Esophagus squamous epithelium (tissue), 5 donors: ENCODE measurements around the gene IL31RA. TPM values are rescaled to one million over a fixed set of nuclear protein-coding genes. Genes with fewer than 3 reads are reported as not detected.

ENCODE experiments used
- DNase-seq: peaks from one replicate; lab custom pipeline; 2025; lab: John Stamatoyannopoulos, UW
- H3K27ac ChIP-seq, 4 donors: fragments of 200-600 bp; sonication (generic); one replicate each; pipeline ENCODE4 v1.5.1; 2016 to 2019; ENCODE audit warnings: mild to moderate bottlenecking in 1 of 4
- H3K27me3 ChIP-seq, 4 donors: fragments of 200-600 bp; sonication (generic); 1 replicate in 3 of 4; 2 replicates in 1 of 4; pipeline versions ENCODE4 v1.5.1 to v1.6.0; 2017 to 2021; ENCODE audit warnings: antibody characterized with exemption in 1 of 4
- H3K36me3 ChIP-seq, 3 donors: fragments of 200-600 bp; sonication (generic); one replicate each; pipeline ENCODE4 v1.5.1; 2016 to 2019
- H3K4me1 ChIP-seq, 3 donors: fragments of 200-600 bp; sonication (generic); one replicate each; pipeline ENCODE4 v1.5.1; 2017 to 2019
- H3K4me3 ChIP-seq, 4 donors: fragments of 200-600 bp; sonication (generic); 1 replicate in 3 of 4; 2 replicates in 1 of 4; pipeline ENCODE4 v1.5.1; 2016 to 2019; ENCODE audit warnings: mild to moderate bottlenecking in 2 of 4, moderate library complexity in 1 of 4
- H3K9me3 ChIP-seq, 3 donors: fragments of 200-600 bp; sonication (generic); one replicate each; pipeline ENCODE4 v1.5.1; 2016 to 2019
- CTCF ChIP-seq, 6 experiments: fragments of 450-650 bp in 4 of 6; fragments of 200-600 bp in 2 of 6; sonication (generic) in 2 of 6; IDR thresholded peaks; one replicate each; pipeline ENCODE4 v1.5.1; 2016 to 2019; ENCODE audit warnings: antibody characterized with exemption in 6 of 6, mild to moderate bottlenecking in 4 of 6, moderate library complexity in 4 of 6
- POLR2A ChIP-seq, 4 donors: fragments of 450-650 bp; IDR thresholded peaks; one replicate each; pipeline ENCODE4 v1.6.1; 2017; ENCODE audit warnings: antibody characterized with exemption in 4 of 4, mild to moderate bottlenecking in 4 of 4, moderate library complexity in 3 of 4
- WGBS, 2 donors: methylation state at CpG; one replicate each; pipeline ENCODE4 v1.1.5; 2018; 5-methylcytosine and 5-hydroxymethylcytosine counted together
- intact Hi-C: fragments of 100-400 bp; cut with DNase I; formaldehyde crosslinking; loops from one replicate; pipeline ENCODE4 v1.15.0; 2022
- total RNA-seq, 4 donors: library from RNA; depleted of rRNA; stranded (reverse); fragments of >200 nt; gene quantifications; one replicate each; pipeline ENCODE4 v1.1.0, GENCODE V29; 2016
- donor health status: DM: yes; HTN: yes; CAD: no.

IL31RA gene
- total RNA-seq, 4 donors from 2014 or later = not detected

- Histone ChIP-seq H3K27ac (no peak overlapping the region), H3K27me3 (no peaks in the 10 kb centered on the region), H3K4me1 (peaks cover 0 to 16% (median 8%) of the 10 kb centered on the region in 3 donors), H3K9me3 (no peaks in the 10 kb centered on the region), H3K4me3 (no peak overlapping the region), H3K36me3 (no peaks in the 10 kb centered on the region)
- TF ChIP-seq CTCF (IDR thresholded peaks at IDR 0.05) (no peak), POLR2A (IDR thresholded peaks at IDR 0.05) (no peak)
- no peak for DNase-seq
- intact Hi-C loops = no loop called here
- WGBS, 2 donors = 55 to 76% methylated on average over 8 of the region's 19 CpGs
These were observed 52.1 kb downstream of the IL31RA start for GRCh38 chr5:55903121-55903701.

GRCh38 chr5:55904152-55904551 is 53.0 kb downstream of the IL31RA start:
- Histone ChIP-seq H3K27ac (no peak overlapping the region), H3K4me1 (peaks cover 0 to 16% (median 8%) of the 10 kb centered on the region in 3 donors), H3K27me3 (no peaks in the 10 kb centered on the region), H3K36me3 (no peaks in the 10 kb centered on the region), H3K4me3 (no peak overlapping the region), H3K9me3 (no peaks in the 10 kb centered on the region)
- TF ChIP-seq POLR2A (IDR thresholded peaks at IDR 0.05) = no peak
- TF ChIP-seq CTCF (IDR thresholded peaks at IDR 0.05) = no peak
- DNase-seq = no peak
- WGBS, 2 donors = 81 to 86% methylated on average over 3 of the region's 3 CpGs
- intact Hi-C loops = no loop called here

- H3K4me3 ChIP-seq = no peak overlapping the region
- H3K27ac ChIP-seq = no peak overlapping the region
- peaks cover 0 to 16% (median 8%) of the 10 kb centered on the region in 3 donors for H3K4me1 ChIP-seq
- WGBS, 2 donors = 86% methylated on average over 4 of the region's 4 CpGs
- H3K27me3 ChIP-seq = no peaks in the 10 kb centered on the region
- no peaks in the 10 kb centered on the region for H3K36me3 ChIP-seq
- no peak for TF ChIP-seq CTCF (IDR thresholded peaks at IDR 0.05)
- no peak for TF ChIP-seq POLR2A (IDR thresholded peaks at IDR 0.05)
- H3K9me3 ChIP-seq = no peaks in the 10 kb centered on the region
- intact Hi-C loops = no loop called here
- DNase-seq = no peak
These were observed 54.1 kb downstream of the IL31RA start for GRCh38 chr5:55905251-55905650.

- intact Hi-C loops = no loop called here
- Histone ChIP-seq H3K36me3 (no peaks in the 10 kb centered on the region), H3K27me3 (no peaks in the 10 kb centered on the region), H3K9me3 (no peaks in the 10 kb centered on the region), H3K27ac (no peak overlapping the region), H3K4me3 (no peak overlapping the region), H3K4me1 (peaks cover 0 to 13% (median 7%) of the 10 kb centered on the region in 3 donors)
- DNase-seq = no peak
- TF ChIP-seq POLR2A (IDR thresholded peaks at IDR 0.05) (no peak), CTCF (IDR thresholded peaks at IDR 0.05) (no peak)
- 83 to 89% methylated on average over 1 to 7 of the region's 7 CpGs for WGBS, 2 donors
These were observed 56.8 kb downstream of the IL31RA start for GRCh38 chr5:55907927-55908326.

GRCh38 chr5:55908804-55909203 is 57.6 kb downstream of the IL31RA start:
- no peak for TF ChIP-seq CTCF (IDR thresholded peaks at IDR 0.05)
- no peak for TF ChIP-seq POLR2A (IDR thresholded peaks at IDR 0.05)
- intact Hi-C loops = no loop called here
- Histone ChIP-seq H3K4me1 (peaks cover 0 to 5% (median 0%) of the 10 kb centered on the region in 3 donors), H3K27me3 (no peaks in the 10 kb centered on the region), H3K4me3 (no peak overlapping the region), H3K36me3 (no peaks in the 10 kb centered on the region), H3K9me3 (no peaks in the 10 kb centered on the region), H3K27ac (no peak overlapping the region)
- no peak for DNase-seq
- 95 to 96% methylated on average over 1 of the region's 1 CpG for WGBS, 2 donors
